ENCODE results near the gene GRK5.

- no peak for TF ChIP-seq GATA2 (IDR thresholded peaks at IDR 0.05; ENCODE audit: low read depth, low read length)
- TF ChIP-seq GATA3 (IDR thresholded peaks at IDR 0.05; ENCODE audit: low read depth, low read length), result no peak
These were observed 123.7 kb downstream of the GRK5 start for GRCh38 chr10:119331061-119331460.

Measured in SH-SY5Y (cell line).